Activated naive CD4-positive, alpha-beta T cell treated with anti-CD3 and anti-CD28 coated beads, Interleukin-2, amount 10 ng/mL, durations not matched to agents 7 days and 5 days (primary cell): Measurements from ENCODE around the gene NAA38.

ENCODE experiments used
- CTCF ChIA-PET: fragments of 350-600 bp; sonication (Branson Sonifier 250); formaldehyde crosslinking; loops from one replicate; lab custom pipeline; 2021; ENCODE audit warnings: antibody characterized with exemption; lab: Charles Lee
- DNase-seq: peaks from one replicate; pipeline ENCODE4 v3.0.0-alpha.2; 2020
- H3K27ac Mint-ChIP-seq: one replicate; pipeline ENCODE4 v1.8.0; 2021; ENCODE audit warnings: mild to moderate bottlenecking, moderate library complexity, mixed read lengths
- H3K27me3 Mint-ChIP-seq: one replicate; pipeline ENCODE4 v1.8.0; 2021; ENCODE audit warnings: mild to moderate bottlenecking, mixed read lengths
- H3K36me3 Mint-ChIP-seq: one replicate; pipeline ENCODE4 v1.8.0; 2021; ENCODE audit warnings: mixed read lengths
- H3K4me1 Mint-ChIP-seq: one replicate; pipeline ENCODE4 v1.8.0; 2021; ENCODE audit warnings: mixed read lengths
- H3K4me3 Mint-ChIP-seq: one replicate; pipeline ENCODE4 v1.8.0; 2021; ENCODE audit warnings: mild to moderate bottlenecking, moderate library complexity, mixed read lengths
- H3K9me3 Mint-ChIP-seq: one replicate; pipeline ENCODE4 v1.8.0; 2021; ENCODE audit warnings: mixed read lengths

Gene NAA38

GRCh38 chr17:7844292-7845154, 12.8 kb downstream of the NAA38 start:
- H3K9me3 Mint-ChIP-seq: no peaks in the 10 kb centered on the region
- peak overlapping the region; percentile 79 for H3K4me3 Mint-ChIP-seq

DNA sequence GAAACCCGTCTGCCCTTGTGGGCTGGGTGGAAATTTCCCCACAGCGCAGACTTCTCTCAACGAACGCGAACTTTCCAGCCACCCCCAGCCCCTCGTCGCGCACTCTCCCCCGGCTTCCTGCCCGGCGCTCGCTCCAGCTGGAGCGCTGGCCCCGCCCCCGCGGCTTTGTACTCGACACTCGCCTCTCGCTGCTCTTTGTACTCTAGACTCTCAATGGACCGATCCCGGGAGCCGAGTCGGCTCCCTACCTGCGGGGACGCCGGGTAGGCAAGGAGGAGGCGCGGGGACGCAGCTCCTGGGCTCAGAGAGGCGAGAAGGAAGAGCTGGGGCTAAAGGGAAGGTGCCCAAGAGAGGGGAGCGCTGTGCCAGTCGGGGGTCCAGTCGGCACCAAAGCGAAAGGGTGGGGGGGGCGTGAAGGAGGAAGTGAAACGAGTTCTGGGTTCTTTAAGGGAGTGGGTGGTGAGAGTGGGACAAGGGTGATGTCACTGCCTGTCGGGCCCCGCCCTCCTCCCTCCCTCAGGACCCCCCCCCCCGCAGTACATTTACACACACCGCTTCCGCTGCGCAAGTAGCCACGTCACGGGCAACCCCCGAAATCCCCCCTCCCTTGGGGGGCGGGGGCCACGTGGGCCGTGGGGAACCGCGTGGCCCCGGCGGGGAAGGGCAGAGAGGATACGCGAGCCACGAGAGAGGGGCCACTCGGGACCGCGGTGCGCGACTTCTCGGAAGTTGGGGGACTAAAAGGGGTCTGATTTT, 13.6 kb downstream of the NAA38 start:
- peak; percentile 88 for DNase-seq
- CTCF ChIA-PET: interaction anchor here (0.6 kb wide), 1 partner anchor 158 kb away, joined by 4 read pairs; no protein-coding TSS in a partner anchor
- Mint-ChIP-seq H3K4me3 (peak overlapping the region; percentile 79), H3K9me3 (no peaks in the 10 kb centered on the region), H3K36me3 (peaks cover 8% of the 10 kb centered on the region), H3K27ac (peak overlapping the region; percentile 97), H3K27me3 (no peaks in the 10 kb centered on the region), H3K4me1 (peaks cover 47% of the 10 kb centered on the region)

More at GRCh38 chr17:7844292-7845154, 12.8 kb downstream of the NAA38 start:
- peak overlapping the region; percentile 97 for H3K27ac Mint-ChIP-seq
- H3K4me1 Mint-ChIP-seq: peaks cover 39% of the 10 kb centered on the region
- CTCF ChIA-PET: interaction anchor here (0.8 to 2.8 kb wide), 3 partner anchors 9 to 22 kb away, joined by 3 to 21 read pairs (median 6); no protein-coding TSS in a partner anchor
- DNase-seq: peak; percentile 92
- H3K36me3 Mint-ChIP-seq: peaks cover 8% of the 10 kb centered on the region
- H3K27me3 Mint-ChIP-seq: no peaks in the 10 kb centered on the region

DNA sequence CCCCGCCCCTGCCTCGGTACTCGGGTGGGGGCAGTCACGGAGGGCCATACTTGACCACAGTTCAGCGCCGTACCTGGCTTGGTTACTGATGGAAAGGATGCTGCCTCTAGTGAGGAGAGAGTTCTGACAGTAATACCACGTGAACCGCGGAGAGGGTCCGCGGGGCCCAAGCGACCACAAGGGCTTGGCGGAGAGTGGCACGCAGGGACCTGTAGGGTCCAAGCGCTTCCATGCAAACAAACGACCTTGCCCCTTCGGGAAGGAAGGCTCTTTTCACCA, 14.2 kb downstream of the NAA38 start:
- Mint-ChIP-seq H3K9me3 (no peaks in the 10 kb centered on the region), H3K36me3 (peaks cover 8% of the 10 kb centered on the region), H3K27me3 (no peaks in the 10 kb centered on the region), H3K4me1 (peaks cover 51% of the 10 kb centered on the region), H3K27ac (peak overlapping the region; percentile 97), H3K4me3 (peak overlapping the region; percentile 79)
- DNase-seq: no peak
- CTCF ChIA-PET: interaction anchor here (0.6 kb wide), 1 partner anchor 157 kb away, joined by 4 read pairs; no protein-coding TSS in a partner anchor

GRCh38 chr17:7842380-7843256, 14.7 kb downstream of the NAA38 start:
- no peaks in the 10 kb centered on the region for H3K9me3 Mint-ChIP-seq
- peaks cover 8% of the 10 kb centered on the region for H3K36me3 Mint-ChIP-seq
- DNase-seq: peak; percentile 89
- CTCF ChIA-PET: interaction anchor here (0.6 to 1.0 kb wide), 3 partner anchors 21 to 157 kb away, joined by 3 to 4 read pairs (median 4); no protein-coding TSS in a partner anchor
- no peaks in the 10 kb centered on the region for H3K27me3 Mint-ChIP-seq
- H3K4me3 Mint-ChIP-seq: peak overlapping the region; percentile 79
- H3K27ac Mint-ChIP-seq: peak overlapping the region; percentile 97
- peaks cover 55% of the 10 kb centered on the region for H3K4me1 Mint-ChIP-seq

GRCh38 chr17:7841915-7842379, 15.4 kb downstream of the NAA38 start:
- peaks cover 62% of the 10 kb centered on the region for H3K4me1 Mint-ChIP-seq
- H3K27me3 Mint-ChIP-seq: peaks cover 3% of the 10 kb centered on the region
- peaks cover 8% of the 10 kb centered on the region for H3K36me3 Mint-ChIP-seq
- peak overlapping the region; percentile 97 for H3K27ac Mint-ChIP-seq
- H3K9me3 Mint-ChIP-seq: no peaks in the 10 kb centered on the region
- CTCF ChIA-PET: interaction anchor here (0.9 to 1.0 kb wide), 3 partner anchors 8 to 147 kb away, joined by 3 to 4 read pairs (median 3); no protein-coding TSS in a partner anchor
- peak overlapping the region; percentile 79 for H3K4me3 Mint-ChIP-seq
- DNase-seq: peak; percentile 87

GRCh38 chr17:7841396-7841914, 15.9 kb downstream of the NAA38 start:
- peaks cover 6% of the 10 kb centered on the region for H3K27me3 Mint-ChIP-seq

GRCh38 chr17:7840875-7841274, 16.5 kb downstream of the NAA38 start:
- Mint-ChIP-seq H3K27ac (peak overlapping the region; percentile 83), H3K4me1 (peaks cover 70% of the 10 kb centered on the region), H3K36me3 (peaks cover 8% of the 10 kb centered on the region), H3K9me3 (no peaks in the 10 kb centered on the region), H3K27me3 (peaks cover 6% of the 10 kb centered on the region), H3K4me3 (peak overlapping the region; percentile 79)
- CTCF ChIA-PET: interaction anchor here (0.9 to 1.4 kb wide), 3 partner anchors 9 to 10 kb away, joined by 3 to 4 read pairs (median 3); no protein-coding TSS in a partner anchor
- DNase-seq: no peak

More at GRCh38 chr17:7841396-7841914, 15.9 kb downstream of the NAA38 start:
- Mint-ChIP-seq H3K4me3 (peak overlapping the region; percentile 79), H3K9me3 (no peaks in the 10 kb centered on the region), H3K4me1 (peaks cover 66% of the 10 kb centered on the region), H3K27ac (peak overlapping the region; percentile 97), H3K36me3 (peaks cover 8% of the 10 kb centered on the region)
- CTCF ChIA-PET: interaction anchor here (0.9 to 1.4 kb wide), 4 partner anchors 8 to 20 kb away, joined by 3 to 4 read pairs (median 4); no protein-coding TSS in a partner anchor
- DNase-seq: peak; percentile 81

DNA sequence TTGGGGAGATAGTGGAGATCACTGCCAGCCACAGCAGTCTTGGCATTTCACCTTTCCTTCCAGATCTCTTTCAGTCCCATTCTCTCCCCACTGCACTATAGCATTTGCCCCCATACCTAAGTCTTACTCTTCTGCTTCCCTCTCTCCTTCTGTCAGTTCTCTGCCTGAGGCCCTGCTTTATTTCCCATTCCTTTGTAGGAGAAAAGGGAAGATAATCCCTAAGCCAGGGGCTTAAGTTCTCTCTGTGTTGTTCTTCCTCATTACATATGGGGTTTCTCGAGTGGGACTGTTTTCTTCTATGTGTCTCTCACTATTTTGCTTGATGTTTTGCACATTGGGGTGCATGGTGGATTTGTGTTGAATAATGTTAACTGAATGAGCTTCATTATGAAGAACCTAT, 16.9 kb downstream of the NAA38 start:
- CTCF ChIA-PET: interaction anchor here (1.2 to 2.0 kb wide), 3 partner anchors 8 to 149 kb away, joined by 3 to 4 read pairs (median 4); no protein-coding TSS in a partner anchor
- Mint-ChIP-seq H3K36me3 (peaks cover 8% of the 10 kb centered on the region), H3K27ac (peak overlapping the region; percentile 0), H3K9me3 (no peaks in the 10 kb centered on the region), H3K27me3 (peaks cover 6% of the 10 kb centered on the region), H3K4me1 (peaks cover 68% of the 10 kb centered on the region), H3K4me3 (peak overlapping the region; percentile 79)
- no peak for DNase-seq

DNA sequence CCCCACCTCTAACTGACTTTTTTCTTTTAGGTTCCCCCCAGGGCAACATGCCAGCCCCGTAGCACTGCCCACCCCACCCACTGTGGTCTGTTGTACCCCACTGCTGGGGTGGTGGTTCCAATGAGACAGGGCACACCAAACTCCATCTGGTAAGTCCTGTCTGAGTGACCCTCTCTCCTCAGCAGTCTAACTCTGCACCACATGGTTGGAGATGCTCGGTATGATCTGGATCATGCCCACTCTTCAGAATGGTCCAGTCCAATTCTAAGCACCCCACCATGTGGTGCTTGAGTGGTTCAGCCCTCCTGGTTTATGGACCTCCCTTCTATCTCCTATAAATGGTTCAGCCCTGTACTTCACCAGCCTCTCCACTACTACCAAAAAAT, 17.5 kb downstream of the NAA38 start:
- no peak overlapping the region for H3K27ac Mint-ChIP-seq
- H3K4me1 Mint-ChIP-seq: peaks cover 65% of the 10 kb centered on the region
- H3K27me3 Mint-ChIP-seq: peaks cover 6% of the 10 kb centered on the region
- H3K36me3 Mint-ChIP-seq: peaks cover 8% of the 10 kb centered on the region
- H3K4me3 Mint-ChIP-seq: no peak overlapping the region
- H3K9me3 Mint-ChIP-seq: no peaks in the 10 kb centered on the region
- no peak for DNase-seq
- CTCF ChIA-PET: interaction anchor here (1.4 to 3.0 kb wide), 3 partner anchors 11 to 150 kb away, joined by 4 to 15 read pairs (median 4); no protein-coding TSS in a partner anchor

- CTCF ChIA-PET: interaction anchor here (0.6 to 3.0 kb wide), 4 partner anchors 11 to 151 kb away, joined by 3 to 15 read pairs (median 4); partner anchors contain the start of gene NAA38
- peaks cover 64% of the 10 kb centered on the region for H3K4me1 Mint-ChIP-seq
- H3K27me3 Mint-ChIP-seq: peaks cover 6% of the 10 kb centered on the region
- no peaks in the 10 kb centered on the region for H3K9me3 Mint-ChIP-seq
- DNase-seq: peak; percentile 33
- H3K4me3 Mint-ChIP-seq: peak overlapping the region; percentile 56
- peaks cover 8% of the 10 kb centered on the region for H3K36me3 Mint-ChIP-seq
- H3K27ac Mint-ChIP-seq: peak overlapping the region; percentile 67
Observed at GRCh38 chr17:7839190-7839875, 18.0 kb downstream of the NAA38 start.

DNA sequence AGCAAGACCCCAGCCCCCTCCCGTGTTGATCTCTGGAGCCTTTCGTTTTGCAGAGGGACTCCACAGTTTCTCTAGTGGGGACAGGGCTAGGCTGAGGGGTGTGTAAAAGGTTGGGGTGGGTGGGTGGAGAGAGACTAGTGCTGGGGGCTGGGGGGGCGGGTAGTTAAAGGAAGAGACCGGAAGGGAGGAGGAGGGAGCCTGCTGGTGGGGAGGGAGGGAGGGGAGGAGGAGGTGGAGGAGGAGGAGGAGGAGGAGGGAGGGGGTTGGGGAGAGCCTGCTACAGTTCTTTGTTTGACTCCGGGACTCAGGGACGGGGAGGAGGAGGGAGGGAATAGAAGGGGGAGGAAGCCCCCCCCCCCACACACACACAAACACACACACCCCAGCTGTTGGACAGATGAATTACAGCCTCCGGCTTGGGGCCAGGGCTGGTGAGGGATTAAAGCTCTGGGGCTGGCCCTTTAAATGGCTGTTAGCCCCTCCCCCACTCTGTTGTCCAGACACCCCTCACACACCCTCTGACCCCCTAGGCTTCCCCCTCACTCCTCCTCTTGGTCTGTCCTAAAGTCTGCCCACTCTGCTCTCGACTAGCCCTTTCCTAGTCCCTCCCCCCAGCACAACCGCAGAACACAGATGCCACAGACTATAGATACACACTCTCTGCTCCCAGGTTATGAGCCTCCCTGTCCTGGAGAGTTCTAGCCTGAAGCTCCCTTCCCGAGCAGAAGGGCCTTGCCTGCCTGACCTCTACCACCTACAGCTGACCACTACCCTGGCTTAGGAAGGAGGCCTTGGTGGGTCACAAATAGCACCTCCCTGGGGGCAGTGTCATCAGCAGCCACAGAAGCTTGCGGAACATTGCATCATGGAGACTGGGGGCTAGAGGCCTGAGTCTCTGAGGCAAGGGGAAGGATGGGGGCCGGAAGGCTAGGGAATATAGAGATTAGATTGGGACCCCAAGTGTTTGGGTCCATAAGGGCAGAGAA, 19.0 kb downstream of the NAA38 start:
- H3K9me3 Mint-ChIP-seq: no peaks in the 10 kb centered on the region
- H3K27me3 Mint-ChIP-seq: peaks cover 11% of the 10 kb centered on the region
- peaks cover 8% of the 10 kb centered on the region for H3K36me3 Mint-ChIP-seq
- H3K27ac Mint-ChIP-seq: peak overlapping the region; percentile 67
- peak; percentile 52 for DNase-seq
- CTCF ChIA-PET: interaction anchor here (0.6 to 3.0 kb wide), 5 partner anchors 12 to 203 kb away, joined by 3 to 15 read pairs (median 4); partner anchors contain the start of gene NAA38
- peaks cover 67% of the 10 kb centered on the region for H3K4me1 Mint-ChIP-seq
- peak overlapping the region; percentile 98 for H3K4me3 Mint-ChIP-seq
